GM12878 (cell line): ENCODE measurements around the gene KCNE2. TPM values are rescaled to one million over a fixed set of nuclear protein-coding genes. Genes with fewer than 3 reads are reported as not detected.

Experiments
- ATAC-seq: fragments of 200-7000 bp; cut with Tn5 transposase; 3 replicates; pipeline ENCODE4 v1.9.1; 2020; ENCODE audit warnings: mild to moderate bottlenecking, moderate library complexity
- BruUV-seq: library from RNA; stranded (reverse); fragments of 400-500 nt; replicated peaks from 2 replicates; lab custom pipeline; 2021; lab: Mats Ljungman, UMichigan
- CTCF ChIA-PET: fragments of 300-600 bp; sonication (Branson Sonifier 250); formaldehyde crosslinking; extraction: SDS; loops from one replicate; lab custom pipeline; 2021; ENCODE audit warnings: inconsistent platforms; lab: Yijun Ruan, JAX
- POLR2A ChIA-PET: fragments of 350-600 bp; formaldehyde crosslinking; extraction: SDS; loops from one replicate; lab custom pipeline; 2021; ENCODE audit warnings: inconsistent platforms; lab: Charles Lee
- RAD21 ChIA-PET: fragments of 300-600 bp; sonication (Branson Sonifier 250); formaldehyde crosslinking; loops from one replicate; lab custom pipeline; 2023; ENCODE audit warnings: antibody characterized with exemption; ENCODE audit not compliant: unreplicated experiment; lab: Charles Lee
- SMC1A ChIA-PET: fragments of 300-600 bp; sonication (Branson Sonifier 250); formaldehyde crosslinking; loops from one replicate; lab custom pipeline; 2023; ENCODE audit not compliant: unreplicated experiment, uncharacterized antibody; lab: Charles Lee
- DNase-seq: peaks from one replicate; pipeline ENCODE4 v3.0.0-alpha.2; 2011; ENCODE audit warnings: low read depth, low spot score
- FAIRE-seq: peaks from 3 replicates; lab custom pipeline; 2011; peaks lifted over from hg19 to GRCh38; lab: Jason Lieb, UNC
- H2AFZ ChIP-seq: 2 replicates; pipeline ENCODE4 v1.6.0; 2011; ENCODE audit warnings: low read depth, low read length, control low read depth; ENCODE audit not compliant: control insufficient read depth
- H3K27ac ChIP-seq: 2 replicates; pipeline ENCODE4 v1.5.1; 2011; ENCODE audit warnings: control low read depth; ENCODE audit not compliant: control insufficient read depth, insufficient read depth
- H3K27me3 ChIP-seq, 2 experiments: replicated peaks in 1 of 2; 2 replicates each; pipeline versions ENCODE4 v1.6.0 to v1.6.1; 2011; ENCODE audit warnings: low read length in 1 of 2; ENCODE audit not compliant: control insufficient read depth in 2 of 2, insufficient read depth in 2 of 2
- H3K36me3 ChIP-seq, 2 experiments: 2 replicates each; pipeline ENCODE4 v1.5.1; 2011; ENCODE audit warnings: low read length in 1 of 2; ENCODE audit not compliant: control insufficient read depth in 2 of 2, insufficient read depth in 2 of 2
- H3K4me1 ChIP-seq: 2 replicates; pipeline ENCODE4 v1.6.1; 2011; ENCODE audit warnings: mild to moderate bottlenecking, low read length, moderate library complexity, mixed read lengths; ENCODE audit not compliant: control insufficient read depth, insufficient read depth
- H3K4me2 ChIP-seq: 2 replicates; pipeline ENCODE4 v1.6.0; 2011; ENCODE audit warnings: control low read depth; ENCODE audit not compliant: control insufficient read depth, insufficient read depth
- H3K4me3 ChIP-seq: fragments of 200-600 bp; sonication (generic); 2 replicates; pipeline ENCODE4 v1.5.1; 2016
- H3K79me2 ChIP-seq: 2 replicates; pipeline ENCODE4 v1.6.0; 2011; ENCODE audit warnings: low read length; ENCODE audit not compliant: control insufficient read depth, insufficient read depth
- H3K9ac ChIP-seq: 2 replicates; pipeline ENCODE4 v1.8.0; 2011; ENCODE audit warnings: low read length, control low read depth, mixed read lengths; ENCODE audit not compliant: control insufficient read depth, insufficient read depth
- H3K9me3 ChIP-seq: replicated peaks from 3 replicates; pipeline ENCODE4 v1.5.1; 2011; ENCODE audit warnings: mild to moderate bottlenecking, low read length; ENCODE audit not compliant: control insufficient read depth, insufficient read depth
- H4K20me1 ChIP-seq: 2 replicates; pipeline ENCODE4 v1.6.0; 2011; ENCODE audit not compliant: control insufficient read depth, insufficient read depth
- ASH2L ChIP-seq: fragments of 300-600, 200-600 bp; sonication (generic); IDR thresholded peaks from 2 replicates; pipeline ENCODE4 v1.6.1; 2017; ENCODE audit warnings: low read depth, mild to moderate bottlenecking, borderline replicate concordance
- CBFB ChIP-seq: IDR thresholded peaks from 2 replicates; pipeline ENCODE4 v1.6.1; 2016; ENCODE audit warnings: antibody characterized with exemption, low read depth
- CHD2 ChIP-seq: IDR thresholded peaks from 2 replicates; pipeline ENCODE4 v1.6.1; 2011; ENCODE audit warnings: low read depth, low read length, improper control_type of control experiment, borderline replicate concordance
- CREM ChIP-seq: IDR thresholded peaks from 2 replicates; pipeline ENCODE4 v1.6.1; 2014; ENCODE audit warnings: antibody characterized with exemption, low read depth
- FOXK2 ChIP-seq: fragments of 450-650 bp; IDR thresholded peaks from 2 replicates; pipeline ENCODE4 v1.6.1; 2017; ENCODE audit warnings: mild to moderate bottlenecking, moderate library complexity
- HDGF ChIP-seq: fragments of 450-650 bp; IDR thresholded peaks from 2 replicates; pipeline ENCODE4 v1.6.1; 2016; ENCODE audit warnings: antibody characterized with exemption
- IRF4 ChIP-seq: IDR thresholded peaks from 2 replicates; pipeline ENCODE4 v1.6.1; 2011; ENCODE audit warnings: low read depth, low read length
- IRF5 ChIP-seq: fragments of 450-650 bp; IDR thresholded peaks from 2 replicates; pipeline ENCODE4 v1.6.1; 2017; ENCODE audit warnings: borderline replicate concordance
- KAT2A ChIP-seq: conservative IDR thresholded peaks from 2 replicates; pipeline ENCODE4 v1.6.1; 2011; ENCODE audit warnings: low read depth, low read length; ENCODE audit not compliant: control insufficient read depth
- NR2C2 ChIP-seq: IDR thresholded peaks from 2 replicates; pipeline ENCODE4 v1.6.1; 2011; ENCODE audit warnings: borderline replicate concordance, low read depth; ENCODE audit not compliant: control insufficient read depth, insufficient read length
- REST ChIP-seq: IDR thresholded peaks from 2 replicates; pipeline ENCODE4 v1.6.1; 2012; ENCODE audit warnings: mild to moderate bottlenecking, low read depth, low read length
- RUNX3 ChIP-seq: IDR thresholded peaks from 2 replicates; pipeline ENCODE4 v1.6.1; 2012; ENCODE audit warnings: low read length, inconsistent platforms
- SMAD1 ChIP-seq: fragments of 450-650 bp; IDR thresholded peaks from 2 replicates; pipeline ENCODE4 v1.6.1; 2018; ENCODE audit warnings: mild to moderate bottlenecking, low read depth; ENCODE audit not compliant: partially characterized antibody
- SMC3 ChIP-seq: IDR thresholded peaks from 2 replicates; pipeline ENCODE4 v1.6.1; 2011; ENCODE audit warnings: low read length, improper control_type of control experiment, borderline replicate concordance
- TAF1 ChIP-seq: IDR thresholded peaks from 2 replicates; pipeline ENCODE4 v1.6.1; 2011; ENCODE audit warnings: mild to moderate bottlenecking, low read depth, low read length, borderline replicate concordance
- ZNF384 ChIP-seq: IDR thresholded peaks from 2 replicates; pipeline ENCODE4 v1.6.1; 2012; ENCODE audit warnings: low read depth, mild to moderate bottlenecking, low read length, improper control_type of control experiment, borderline replicate concordance
- WGBS: methylation state at CpG from one replicate; pipeline ENCODE4 v1.1.6; 2016; ENCODE audit warnings: low lambda C conversion rate; ENCODE audit not compliant: insufficient replicate concordance, insufficient coverage; ENCODE audit errors: missing lambda C conversion rate; 5-methylcytosine and 5-hydroxymethylcytosine counted together
- in situ Hi-C: fragments of 300-500 bp; cut with MboI; formaldehyde crosslinking; loops from 9 replicates; pipeline ENCODE4 v1.14.3; 2018; ENCODE audit warnings: mixed read lengths
- intact Hi-C: fragments of 100-400 bp; cut with micrococcal nuclease; formaldehyde crosslinking; loops from one replicate; pipeline ENCODE4 v1.14.2; 2022; ENCODE audit not compliant: unreplicated experiment
- polyA plus RNA-seq, 11 experiments: library from polyadenylated mRNA; depleted of rRNA in 4 of 11; unstranded in 6 of 11; stranded (reverse) in 5 of 11; fragments of >200 nt; fragmentation: Nextera tagmentation in 4 of 11; fragmentation: Illumina TruSeq in 1 of 11; extraction: Ambion mirVana in 4 of 11; extraction: Trizol in 1 of 11; gene quantifications; 1 replicate in 1 of 11; 2 replicates in 10 of 11; pipeline versions ENCODE4 v1.2.1 to v1.2.3, GENCODE V29; 2011 to 2016; ENCODE audit warnings: inconsistent platforms in 2 of 11, missing spikeins in 2 of 11, low read depth in 1 of 11
- total RNA-seq, 4 experiments: library from RNA; depleted of rRNA in 3 of 4; stranded (reverse); fragments of >200 nt in 3 of 4; fragmentation: Illumina TruSeq in 1 of 4; extraction: Trizol in 1 of 4; gene quantifications; 2 replicates each; pipeline versions ENCODE4 v1.2.1 to v1.2.3, GENCODE V29; 2013 to 2021

KCNE2 gene
- total and polyA plus RNA-seq, 10 of the 15 experiments (the other 5 are each of a cell fraction or from before 2014, with no cell fraction given): not detected

GRCh38 chr21:34362670-34363069 lies 1.1 kb upstream of the KCNE2 start:
- no peak for DNase-seq
- Histone ChIP-seq H3K27me3 (peaks cover 0 to 3% of the 10 kb centered on the region in 2 experiments; a peak in 1 of 4 replicates), H3K4me1 (no peaks in the 10 kb centered on the region), H3K36me3 (no peaks in the 10 kb centered on the region), H3K79me2 (no peaks in the 10 kb centered on the region), H4K20me1 (no peaks in the 10 kb centered on the region), H2AFZ (no peak overlapping the region), H3K27ac (no peak overlapping the region), H3K4me3 (no peak overlapping the region)
- in situ Hi-C loops: no loop called here
- ChIA-PET RAD21 (interaction anchor here (1.0 to 1.9 kb wide), 2 partner anchors 269 to 438 kb away, joined by 3 to 11 read pairs; no protein-coding TSS in a partner anchor), POLR2A (no interaction called here), SMC1A (interaction anchor here (0.6 to 1.9 kb wide), 6 partner anchors 8 to 440 kb away, joined by 3 to 6 read pairs (median 5); no protein-coding TSS in a partner anchor), CTCF (interaction anchor here (0.5 to 4.1 kb wide), 17 partner anchors 8 to 1690 kb away, joined by 3 to 25 read pairs (median 4); no protein-coding TSS in a partner anchor)
- ATAC-seq: no peak
- WGBS: 71% methylated on average over 3 of the region's 3 CpGs
- intact Hi-C loops: no loop called here
- TF ChIP-seq RUNX3 (no peak), CREM (no peak), REST (no peak), ZNF384 (no peak), TAF1 (no peak), SMC3 (no peak), FOXK2 (no peak), NR2C2 (no peak), CBFB (no peak), SMAD1 (no peak), IRF5 (no peak), CHD2 (no peak), IRF4 (no peak), HDGF (no peak), ASH2L (no peak), KAT2A (no peak)
- TF ChIP-seq, all 136 proteins: peak for 0
- no peak overlapping the region for H3K4me2 ChIP-seq
- H3K9ac ChIP-seq: no peak overlapping the region
- no peaks in the 10 kb centered on the region for H3K9me3 ChIP-seq
- FAIRE-seq: no peak
- no TSS peak for BruUV-seq
